GM10248 (cell line): Measurements from ENCODE around the gene KCNK18.

Source experiments
- CTCF ChIA-PET: fragments of 300-600 bp; sonication (Branson Sonifier 250); formaldehyde crosslinking; extraction: SDS; loops from one replicate; lab custom pipeline; 2021; ENCODE audit warnings: antibody characterized with exemption; lab: Yijun Ruan, JAX
- POLR2A ChIA-PET: fragments of 350-650 bp; sonication (Branson Sonifier 250); formaldehyde crosslinking; extraction: SDS; loops from one replicate; lab custom pipeline; 2020; ENCODE audit warnings: antibody characterized with exemption; lab: Yijun Ruan, JAX
- DNase-seq: peaks from one replicate; pipeline ENCODE4 v3.0.0; 2012; ENCODE audit errors: extremely low spot score
- CTCF ChIP-seq: IDR thresholded peaks from 2 replicates; pipeline ENCODE4 v1.5.1; 2012; ENCODE audit warnings: mild to moderate bottlenecking, low read depth; ENCODE audit errors: extremely low read depth, missing control alignments, control extremely low read depth

KCNK18 gene

GRCh38 chr10:117161386-117162033, 35.8 kb upstream of the KCNK18 start:
- POLR2A ChIA-PET, result no interaction called here
- no peak for TF ChIP-seq CTCF
- CTCF ChIA-PET, result interaction anchor here (1.2 kb wide), 1 partner anchor 13 kb away, joined by 4 read pairs; no protein-coding TSS in a partner anchor
- no peak for DNase-seq

DNA sequence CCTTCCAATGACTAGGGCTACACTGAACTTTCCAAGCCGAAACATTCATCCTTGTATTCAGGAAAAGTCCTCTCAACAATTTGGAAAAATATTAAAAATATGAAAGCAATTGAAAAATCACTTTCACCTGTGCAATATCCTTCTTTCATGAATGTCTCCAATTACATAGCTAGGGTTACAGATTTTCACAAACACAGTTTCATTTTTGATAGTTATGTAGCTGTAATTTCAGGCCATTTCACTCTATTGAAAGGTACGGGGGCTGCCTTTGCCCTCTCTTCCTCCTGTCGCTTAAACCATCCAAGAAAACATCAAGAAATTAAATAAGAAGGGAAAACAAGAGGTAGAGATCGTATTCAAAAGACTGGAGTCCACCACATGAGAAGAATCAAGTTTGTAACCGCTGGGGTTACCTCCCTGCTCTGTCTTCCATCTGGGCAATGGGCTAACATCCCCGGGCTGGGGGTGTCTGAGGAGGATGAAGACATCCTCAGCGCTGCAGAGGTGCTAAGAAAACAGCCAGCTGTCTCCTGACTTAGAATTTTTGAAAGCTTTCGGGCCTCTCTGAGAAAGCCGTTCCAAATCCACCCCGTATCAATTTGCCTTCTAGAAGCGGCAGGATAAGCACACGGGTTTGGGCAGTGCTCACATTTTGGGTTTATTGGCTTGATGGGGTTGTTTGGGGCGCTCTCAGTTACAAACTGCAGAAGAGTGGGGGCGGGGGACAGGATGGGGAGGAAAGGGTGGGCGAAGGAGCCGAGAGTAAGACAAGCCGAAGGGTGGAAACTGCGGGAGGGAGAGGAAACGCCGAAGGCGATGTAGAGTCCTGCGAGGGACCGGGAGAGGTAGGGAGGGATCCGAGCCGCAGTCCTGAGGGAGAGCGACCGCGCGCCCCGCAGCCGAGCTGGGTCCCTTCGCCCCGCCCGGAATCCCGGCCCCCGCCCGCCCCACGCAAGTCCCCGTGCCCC, 34.9 kb upstream of the KCNK18 start:
- no peak for DNase-seq
- no peak for TF ChIP-seq CTCF
- ChIA-PET CTCF (interaction anchor here (1.2 kb wide), 1 partner anchor 12 kb away, joined by 4 read pairs; no protein-coding TSS in a partner anchor), POLR2A (no interaction called here)

GRCh38 chr10:117163061-117163953, 34.0 kb upstream of the KCNK18 start:
- ChIA-PET CTCF (interaction anchor here (1.1 to 1.5 kb wide), 5 partner anchors 11 to 374 kb away, joined by 3 to 12 read pairs (median 4); no protein-coding TSS in a partner anchor), POLR2A (no interaction called here)
- TF ChIP-seq CTCF, result no peak
- no peak for DNase-seq

GRCh38 chr10:117163954-117164548, 33.2 kb upstream of the KCNK18 start:
- no peak for TF ChIP-seq CTCF
- no peak for DNase-seq
- POLR2A ChIA-PET, result no interaction called here
- CTCF ChIA-PET, result interaction anchor here (1.1 to 1.5 kb wide), 4 partner anchors 11 to 375 kb away, joined by 3 to 12 read pairs (median 4); no protein-coding TSS in a partner anchor

DNA sequence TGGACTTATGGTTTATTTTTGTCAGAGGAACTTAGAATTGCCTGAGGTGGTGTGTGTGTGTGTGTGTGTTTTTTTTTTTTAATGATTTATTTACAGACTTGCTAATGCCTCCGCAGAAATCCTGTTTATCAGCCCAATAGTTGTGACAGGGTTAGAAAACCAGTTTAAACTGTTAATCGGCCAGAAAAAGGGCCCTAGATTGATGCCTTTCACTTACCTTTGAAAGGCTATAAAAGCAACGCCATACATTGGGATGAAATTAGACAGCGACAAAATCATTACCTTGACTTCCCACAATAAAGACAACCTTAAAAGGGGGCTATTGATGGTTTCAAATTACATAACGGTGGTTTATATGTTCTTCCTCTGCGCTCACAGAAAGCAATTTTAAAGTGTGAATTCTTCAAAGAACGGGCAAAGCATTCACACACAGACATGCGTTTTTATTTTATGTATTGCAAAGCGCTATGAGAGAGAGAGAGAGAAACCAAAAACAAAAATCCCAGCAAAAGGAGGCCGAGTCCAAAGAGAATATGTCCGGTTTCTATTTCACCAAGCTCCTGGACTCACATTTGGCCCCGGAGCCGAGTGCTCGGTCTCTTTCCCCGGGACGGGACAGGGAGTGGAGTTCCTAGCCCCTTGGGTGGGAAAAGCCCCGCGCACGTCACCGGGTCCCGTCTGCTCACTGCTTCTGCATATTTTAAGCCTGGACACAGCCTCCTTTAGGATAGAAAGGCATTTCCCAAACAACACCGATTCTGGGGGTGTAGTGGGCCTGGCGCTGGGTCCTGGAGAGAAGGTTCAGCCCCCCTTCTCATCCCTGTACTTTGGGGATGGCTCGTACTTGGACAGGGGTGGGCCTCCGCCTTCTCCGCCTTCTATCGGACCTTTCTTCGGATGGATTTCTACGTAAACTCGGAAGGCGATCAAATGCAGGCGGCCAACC, 32.4 kb upstream of the KCNK18 start:
- POLR2A ChIA-PET, result no interaction called here
- TF ChIP-seq CTCF, result no peak
- CTCF ChIA-PET, result interaction anchor here (1.3 to 5.8 kb wide), 4 partner anchors 10 to 368 kb away, joined by 4 to 75 read pairs (median 11); no protein-coding TSS in a partner anchor
- no peak for DNase-seq
